Stimulated activated memory B cell treated with anti-CD40 and anti-IgM and Interleukin-4, amounts not matched to agents 10 μg/mL and 1 μg/mL and 100 μg/mL, for 72 hours (primary cell): ENCODE results near the gene CGB5.
A peak's percentile ranks its signal among the peaks of the same experiment; 100 is the strongest.
"Not testable (repeated sequence)": the region's sequence is repeated elsewhere in the genome, so short reads cannot be mapped to it uniquely, and the experiment has no call there.

Experiments used
- ATAC-seq: fragments of 150-1000 bp; cut with Tn5 transposase; 2 replicates; pipeline ENCODE4 v1.10.0; 2021
- H3K27ac Mint-ChIP-seq: one replicate; pipeline ENCODE4 v1.8.0; 2022; ENCODE audit warnings: mild to moderate bottlenecking, mixed read lengths
- H3K27me3 Mint-ChIP-seq: one replicate; pipeline ENCODE4 v1.8.0; 2022; ENCODE audit warnings: mixed read lengths
- H3K36me3 Mint-ChIP-seq: one replicate; pipeline ENCODE4 v1.8.0; 2022; ENCODE audit warnings: mixed read lengths
- H3K4me1 Mint-ChIP-seq: one replicate; pipeline ENCODE4 v1.8.0; 2022; ENCODE audit warnings: mixed read lengths
- H3K4me3 Mint-ChIP-seq: one replicate; pipeline ENCODE4 v1.8.0; 2022; ENCODE audit warnings: mild to moderate bottlenecking, moderate library complexity, mixed read lengths
- H3K9me3 Mint-ChIP-seq: one replicate; pipeline ENCODE4 v1.8.0; 2022; ENCODE audit warnings: mixed read lengths

The CGB5 gene

GRCh38 chr19:49064029-49064629, 20.5 kb downstream of the CGB5 start:
- Mint-ChIP-seq H3K27ac (no peak overlapping the region), H3K27me3 (peaks cover 76% of the 10 kb centered on the region), H3K4me3 (no peak overlapping the region), H3K9me3 (no peaks in the 10 kb centered on the region), H3K4me1 (no peaks in the 10 kb centered on the region), H3K36me3 (no peaks in the 10 kb centered on the region)
- no peak for ATAC-seq

DNA sequence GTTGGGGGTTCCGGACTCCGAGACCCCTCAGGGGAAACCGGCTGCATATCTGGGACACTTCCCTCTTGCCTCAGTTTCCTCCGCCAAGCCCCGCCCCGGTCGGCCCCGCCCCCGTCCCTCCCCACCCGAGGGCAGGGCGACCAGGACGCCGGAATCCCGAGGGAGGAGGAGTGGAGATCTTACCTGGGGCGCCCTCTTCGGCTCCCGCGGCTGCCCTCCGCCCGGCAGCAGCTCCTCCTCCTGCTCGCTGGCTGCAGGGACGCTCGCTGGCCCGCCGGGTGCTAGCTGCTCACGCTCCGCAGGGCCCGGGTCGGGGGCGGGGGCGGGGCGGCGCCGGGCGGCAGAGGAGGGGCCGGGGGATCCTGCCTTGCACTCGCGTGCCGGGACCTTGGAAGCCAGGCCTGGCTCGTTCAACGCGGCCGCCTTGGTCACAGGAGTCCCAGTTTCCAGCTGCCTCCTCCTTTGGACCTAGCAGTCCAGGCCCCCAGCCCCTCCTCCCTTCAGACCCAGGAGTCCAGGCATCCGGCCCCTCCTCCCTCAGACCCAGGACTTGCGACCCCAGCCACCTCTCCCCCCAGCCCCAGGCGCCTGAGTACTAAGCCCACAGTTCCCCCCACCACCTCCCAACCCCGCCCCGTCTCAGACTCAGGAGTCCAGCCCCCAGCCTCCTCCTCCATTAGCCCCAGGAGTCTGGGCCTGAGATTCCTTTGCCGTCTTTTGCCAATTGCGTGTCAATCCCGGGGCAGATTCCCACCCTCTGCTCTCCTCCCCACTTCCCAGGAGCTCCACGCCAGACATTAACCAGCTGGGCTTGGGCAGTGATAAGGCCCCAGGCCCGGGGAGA, 21.3 kb downstream of the CGB5 start, which contains the start of gene NTF4:
Gene NTF4 (minus strand): TSS at position 51 of the 844 bp plus-strand sequence. CDS start 2,821 bp downstream, outside the sequence.
- no peaks in the 10 kb centered on the region for H3K4me1 Mint-ChIP-seq
- no peaks in the 10 kb centered on the region for H3K36me3 Mint-ChIP-seq
- peaks cover 78% of the 10 kb centered on the region for H3K27me3 Mint-ChIP-seq
- peaks cover 4% of the 10 kb centered on the region for H3K9me3 Mint-ChIP-seq
- no peak for ATAC-seq
- H3K4me3 Mint-ChIP-seq: no peak within 1 kb of the TSS
- no peak within 1 kb of the TSS for H3K27ac Mint-ChIP-seq

- Mint-ChIP-seq H3K4me3 (no peak overlapping the region), H3K27me3 (peaks cover 80% of the 10 kb centered on the region)
These were observed 22.4 kb downstream of the CGB5 start for GRCh38 chr19:49065905-49066512.

DNA sequence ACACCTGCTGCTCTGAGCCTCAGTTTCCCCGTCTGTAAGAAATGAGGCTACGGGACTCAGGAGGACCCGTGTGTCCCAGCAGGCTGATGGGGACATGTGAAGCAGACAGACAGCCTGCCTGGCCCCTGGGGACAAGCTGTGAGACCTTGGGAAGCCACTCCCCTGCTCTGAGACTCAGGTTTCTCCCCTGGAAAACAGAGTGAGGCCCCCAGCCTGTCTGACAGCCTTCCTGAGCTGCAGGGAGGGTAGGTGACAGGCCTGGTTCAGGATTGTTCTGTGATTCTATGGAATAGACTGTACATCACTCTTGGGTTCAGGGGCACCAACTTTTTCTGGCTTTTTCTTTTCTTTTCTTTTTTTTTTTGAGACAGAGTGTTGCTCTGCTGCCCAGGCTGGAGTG, 23.9 kb downstream of the CGB5 start:
- Mint-ChIP-seq H3K36me3 (peaks cover under 1% of the 10 kb centered on the region), H3K4me3 (no peak overlapping the region), H3K27me3 (peaks cover 78% of the 10 kb centered on the region), H3K27ac (no peak overlapping the region), H3K9me3 (peaks cover 7% of the 10 kb centered on the region), H3K4me1 (no peaks in the 10 kb centered on the region)
- no peak for ATAC-seq

More at GRCh38 chr19:49065905-49066512, 22.4 kb downstream of the CGB5 start:
- no peak for ATAC-seq
- Mint-ChIP-seq H3K27ac (no peak overlapping the region), H3K36me3 (no peaks in the 10 kb centered on the region), H3K9me3 (peaks cover 7% of the 10 kb centered on the region), H3K4me1 (no peaks in the 10 kb centered on the region)

DNA sequence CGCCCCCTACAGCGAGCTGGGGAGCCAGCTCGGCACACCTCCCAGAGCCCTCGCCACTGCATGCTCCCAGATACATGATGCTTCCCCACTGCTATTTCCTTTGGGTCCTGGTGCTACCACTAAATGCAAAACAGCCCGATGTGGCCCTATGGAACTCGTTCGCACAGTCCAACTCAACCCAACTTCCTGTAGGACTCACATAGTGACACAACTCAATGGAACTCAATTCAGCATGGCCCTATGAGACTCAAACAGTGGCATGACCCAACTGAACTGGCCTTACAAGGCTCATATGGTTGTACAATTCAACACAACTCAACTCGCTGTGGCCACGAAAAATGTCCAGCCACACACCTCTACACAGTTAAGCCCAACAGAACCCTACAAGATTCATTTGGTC, 25.4 kb downstream of the CGB5 start:
- H3K9me3 Mint-ChIP-seq: peaks cover 9% of the 10 kb centered on the region
- no peak overlapping the region for H3K27ac Mint-ChIP-seq
- ATAC-seq: no peak
- peaks cover 80% of the 10 kb centered on the region for H3K27me3 Mint-ChIP-seq
- H3K4me3 Mint-ChIP-seq: no peak overlapping the region
- peaks cover 11% of the 10 kb centered on the region for H3K4me1 Mint-ChIP-seq
- peaks cover 6% of the 10 kb centered on the region for H3K36me3 Mint-ChIP-seq

DNA sequence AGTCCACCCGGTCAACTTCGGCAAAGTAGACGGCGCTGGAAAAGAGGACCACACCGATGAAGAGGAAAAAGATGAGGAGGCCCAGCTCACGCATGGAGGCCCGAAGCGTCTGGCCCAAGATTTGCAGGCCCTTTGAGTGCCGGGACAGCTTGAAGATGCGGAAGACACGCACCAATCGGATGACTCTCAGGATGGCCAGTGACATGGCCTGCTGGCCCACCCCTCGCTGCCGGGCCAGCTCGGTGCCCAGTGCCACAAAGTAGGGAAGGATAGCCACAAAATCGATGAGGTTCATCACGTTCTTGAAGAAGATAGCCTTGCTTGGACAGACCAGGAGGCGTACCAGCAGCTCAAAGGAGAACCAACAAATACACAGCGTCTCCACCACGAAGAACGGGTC, 26.8 kb downstream of the CGB5 start:
- Mint-ChIP-seq H3K4me3 (no peak overlapping the region), H3K4me1 (peaks cover 16% of the 10 kb centered on the region), H3K36me3 (peaks cover 6% of the 10 kb centered on the region), H3K9me3 (peaks cover 9% of the 10 kb centered on the region), H3K27me3 (peaks cover 85% of the 10 kb centered on the region), H3K27ac (no peak overlapping the region)
- ATAC-seq: no peak

DNA sequence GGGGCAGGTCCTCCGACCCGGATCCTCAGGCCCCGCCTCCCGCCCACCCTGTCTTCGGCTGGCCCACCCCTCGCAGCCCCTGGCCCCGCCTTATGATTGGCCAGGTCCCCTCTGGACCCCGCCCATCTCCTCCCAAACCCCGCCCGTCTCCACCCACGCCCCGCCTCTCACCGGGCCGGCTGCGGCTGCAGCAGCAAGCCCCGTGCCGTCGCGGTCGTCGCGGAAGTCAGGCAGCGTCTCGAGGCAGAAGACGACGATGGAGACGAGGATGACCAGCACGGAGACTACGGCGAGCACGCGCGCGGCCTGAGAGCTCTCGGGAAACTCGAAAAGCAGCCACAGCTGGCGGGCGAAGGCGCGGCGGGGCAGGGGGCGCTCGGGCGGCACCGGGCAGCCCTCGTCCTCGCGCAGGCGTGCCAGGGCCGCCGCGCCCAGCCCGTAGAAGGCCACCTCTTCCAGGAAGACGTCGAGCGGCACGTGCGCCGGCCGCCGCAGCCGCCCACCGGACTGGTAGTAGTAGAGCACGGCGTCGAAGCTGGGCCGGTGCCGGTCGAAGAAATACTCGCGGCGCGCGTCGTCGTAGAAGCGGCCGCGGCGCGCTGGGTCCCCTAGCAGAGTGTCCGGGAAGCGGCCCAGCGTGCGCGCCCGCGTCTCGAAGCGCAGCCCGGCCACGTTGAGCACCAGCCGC, 28.4 kb downstream of the CGB5 start:
- H3K4me1 Mint-ChIP-seq: peaks cover 18% of the 10 kb centered on the region
- H3K27ac Mint-ChIP-seq: no peak overlapping the region
- H3K4me3 Mint-ChIP-seq: no peak overlapping the region
- no peak for ATAC-seq
- H3K36me3 Mint-ChIP-seq: peaks cover 6% of the 10 kb centered on the region
- peaks cover 9% of the 10 kb centered on the region for H3K9me3 Mint-ChIP-seq
- peaks cover 83% of the 10 kb centered on the region for H3K27me3 Mint-ChIP-seq

- Mint-ChIP-seq H3K4me3 (peak overlapping the region; percentile 32), H3K27me3 (peaks cover 81% of the 10 kb centered on the region), H3K4me1 (peaks cover 18% of the 10 kb centered on the region), H3K36me3 (peaks cover 6% of the 10 kb centered on the region), H3K9me3 (peaks cover 9% of the 10 kb centered on the region), H3K27ac (no peak overlapping the region)
- ATAC-seq: no peak
These were observed 30.1 kb downstream of the CGB5 start for GRCh38 chr19:49073514-49074378.

DNA sequence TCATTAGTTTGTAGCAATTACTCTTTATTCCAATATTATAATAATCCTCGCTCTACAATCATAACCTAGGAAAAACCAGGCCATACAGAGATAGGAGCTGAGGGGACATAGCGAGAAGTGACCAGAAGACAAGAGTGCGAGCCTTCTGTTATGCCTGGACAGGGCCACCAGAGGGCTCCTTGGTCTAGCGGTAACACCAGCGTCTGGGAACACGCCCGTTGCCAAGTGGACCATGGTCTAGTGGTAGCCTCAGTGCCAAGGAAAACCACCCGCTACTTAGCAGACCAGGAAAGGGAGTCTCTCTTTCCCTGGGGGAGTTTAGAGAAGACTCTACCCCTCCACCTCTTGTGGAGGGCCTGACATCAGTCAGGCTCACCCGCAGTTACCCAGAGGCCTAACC, 31.2 kb downstream of the CGB5 start:
- not testable (repeated sequence) for H3K36me3 Mint-ChIP-seq, H3K27ac Mint-ChIP-seq, ATAC-seq, H3K4me3 Mint-ChIP-seq, H3K9me3 Mint-ChIP-seq
- H3K27me3 Mint-ChIP-seq: peaks cover 70% of the 10 kb centered on the region
- peaks cover 18% of the 10 kb centered on the region for H3K4me1 Mint-ChIP-seq

DNA sequence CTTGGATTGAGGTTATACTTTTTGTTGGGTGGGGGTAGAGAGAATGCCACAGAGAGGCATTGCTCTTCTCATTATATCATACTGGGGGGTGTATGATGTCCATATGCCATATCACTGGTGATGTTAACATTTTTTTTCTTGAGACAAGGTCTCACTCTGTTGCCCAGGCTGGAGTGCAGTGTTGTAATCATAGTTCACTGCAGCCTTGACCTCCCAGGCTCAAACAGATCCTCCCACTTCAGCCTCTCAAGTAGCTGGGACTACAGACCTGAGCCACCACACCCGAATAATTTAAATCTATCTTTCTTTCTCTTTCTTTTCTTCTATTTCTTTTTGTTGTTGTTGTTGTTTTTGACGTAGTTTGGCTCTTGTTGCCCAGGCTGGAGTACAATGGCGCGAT, 36.7 kb downstream of the CGB5 start:
- Mint-ChIP-seq H3K4me1 (peaks cover 2% of the 10 kb centered on the region), H3K36me3 (no peaks in the 10 kb centered on the region), H3K4me3 (no peak overlapping the region), H3K27me3 (peaks cover 23% of the 10 kb centered on the region), H3K27ac (no peak overlapping the region), H3K9me3 (no peaks in the 10 kb centered on the region)
- ATAC-seq: no peak

DNA sequence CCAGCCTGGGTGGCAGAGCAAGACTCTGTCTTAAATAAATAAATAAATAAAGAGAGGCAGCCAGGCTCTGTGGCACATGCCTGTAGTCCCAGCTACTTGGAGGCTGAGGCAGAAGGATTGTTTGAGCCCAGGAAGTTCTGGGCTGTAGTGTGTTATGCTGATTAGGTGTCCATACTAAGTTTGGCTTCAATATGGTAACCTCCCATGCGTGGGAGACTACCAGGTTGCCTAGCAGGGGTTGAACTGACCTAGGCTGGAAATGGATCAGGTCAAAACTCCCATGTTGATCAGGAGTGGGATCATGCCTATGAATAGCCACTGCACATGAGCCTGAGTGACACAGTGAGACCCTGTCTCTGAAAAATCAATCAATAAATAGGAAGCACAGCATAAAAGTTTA, 37.6 kb downstream of the CGB5 start:
- no peaks in the 10 kb centered on the region for H3K9me3 Mint-ChIP-seq
- peaks cover 4% of the 10 kb centered on the region for H3K36me3 Mint-ChIP-seq
- peaks cover 6% of the 10 kb centered on the region for H3K4me1 Mint-ChIP-seq
- no peak overlapping the region for H3K4me3 Mint-ChIP-seq
- no peak overlapping the region for H3K27ac Mint-ChIP-seq
- ATAC-seq: no peak
- peaks cover 14% of the 10 kb centered on the region for H3K27me3 Mint-ChIP-seq

GRCh38 chr19:49084206-49085019, 40.8 kb downstream of the CGB5 start:
- H3K9me3 Mint-ChIP-seq: no peaks in the 10 kb centered on the region
- no peak for ATAC-seq
- H3K27ac Mint-ChIP-seq: peak overlapping the region; percentile 87
- H3K36me3 Mint-ChIP-seq: peaks cover 19% of the 10 kb centered on the region
- peak overlapping the region; percentile 100 for H3K4me3 Mint-ChIP-seq
- H3K27me3 Mint-ChIP-seq: no peaks in the 10 kb centered on the region
- H3K4me1 Mint-ChIP-seq: peaks cover 22% of the 10 kb centered on the region

DNA sequence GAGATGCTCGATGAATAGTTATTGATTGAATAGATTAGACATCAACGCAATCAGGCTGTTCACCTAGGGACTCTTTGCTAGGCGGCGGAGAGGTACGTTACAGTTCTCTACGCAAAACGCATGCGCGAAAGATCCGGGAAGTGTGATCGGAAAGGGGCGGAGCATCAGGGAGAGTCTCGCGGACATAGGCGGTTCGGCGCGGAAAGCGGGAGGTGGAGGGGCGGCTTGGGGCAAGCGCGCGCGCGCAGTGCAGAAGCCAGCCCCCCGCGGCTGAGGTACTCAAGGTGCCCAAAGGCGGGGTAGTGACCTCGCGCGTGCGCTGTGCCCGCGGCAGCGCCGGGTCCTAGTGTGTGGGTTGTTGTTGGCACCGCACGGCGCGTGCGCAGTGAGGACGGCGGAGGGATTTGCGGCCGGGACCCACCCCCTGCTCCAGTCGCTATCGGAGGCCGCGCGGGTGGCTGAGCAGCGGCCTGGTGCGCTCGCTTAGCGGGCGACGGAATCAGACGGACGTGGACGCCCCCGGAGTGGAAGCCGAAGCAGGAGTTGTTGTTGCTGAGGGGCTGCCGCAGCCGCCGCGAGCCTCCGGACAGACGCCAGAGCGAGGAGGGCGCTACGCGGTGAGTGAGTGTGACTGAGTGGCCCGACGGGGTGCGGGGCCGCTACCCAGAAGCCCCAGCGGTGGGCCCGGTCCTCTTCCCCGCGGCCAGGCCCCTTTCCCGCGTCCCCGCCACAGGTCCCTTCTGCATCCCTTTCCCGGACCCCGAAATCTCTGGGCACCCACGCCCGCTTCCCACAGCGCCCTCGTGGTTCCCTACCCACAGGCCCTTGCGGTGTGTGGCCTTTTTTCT, 41.6 kb downstream of the CGB5 start, which contains the start of gene SNRNP70:
Gene SNRNP70 (plus strand): TSS at position 432 of the 848 bp plus-strand sequence. CDS start 964 bp downstream, outside the sequence.
- Mint-ChIP-seq H3K36me3 (peaks cover 23% of the 10 kb centered on the region), H3K27me3 (no peaks in the 10 kb centered on the region), H3K27ac (peak within 1 kb of the TSS; percentile 87), H3K4me3 (peak within 1 kb of the TSS; percentile 100), H3K9me3 (no peaks in the 10 kb centered on the region), H3K4me1 (peaks cover 24% of the 10 kb centered on the region)
- peak; percentile 98 for ATAC-seq
